Right atrium auricular region (tissue), 2 donors: ENCODE data around the gene GPR142. TPM values are rescaled to one million over a fixed set of nuclear protein-coding genes. Genes with fewer than 3 reads are reported as not detected.

ENCODE experiments used
- DNase-seq: peaks from one replicate; pipeline ENCODE4 v3.0.0-alpha.2; 2019; ENCODE audit warnings: low spot score
- H3K27ac ChIP-seq, 2 donors: fragments of 200-600 bp; sonication (generic); 1 replicate in 1 of 2; 2 replicates in 1 of 2; pipeline ENCODE4 v1.5.1; 2016 to 2019
- H3K27me3 ChIP-seq, 2 donors: fragments of 200-600 bp; sonication (generic); one replicate each; pipeline versions ENCODE4 v1.5.1 to v1.6.0; 2017 to 2019
- H3K36me3 ChIP-seq: fragments of 200-600 bp; sonication (generic); one replicate; pipeline ENCODE4 v1.5.1; 2016
- H3K4me1 ChIP-seq, 2 donors: fragments of 200-600 bp; sonication (generic); one replicate each; pipeline versions ENCODE4 v1.5.1 to v1.6.0; 2017 to 2019
- H3K4me3 ChIP-seq, 2 donors: fragments of 200-600 bp; sonication (generic); 1 replicate in 1 of 2; 2 replicates in 1 of 2; pipeline ENCODE4 v1.5.1; 2017 to 2019; ENCODE audit warnings: mild to moderate bottlenecking in 1 of 2, moderate library complexity in 1 of 2
- H3K9me3 ChIP-seq, 2 donors: fragments of 200-600 bp; sonication (generic); one replicate each; pipeline ENCODE4 v1.5.1; 2019
- total RNA-seq, 2 donors: library from RNA; depleted of rRNA; stranded (reverse); fragments of >200 nt; gene quantifications; one replicate each; pipeline ENCODE4 v1.1.0, GENCODE V29; 2016
- TF ChIP-seq, protein P1 (sequence below), 2 donors: fragments of 200-600 bp; sonication (generic); IDR thresholded peaks; one replicate each; pipeline ENCODE4 v1.5.1; 2019; ENCODE audit warnings: antibody characterized with exemption in 2 of 2

The GPR142 gene
- total RNA-seq, 2 donors from 2014 or later: not detected

DNA sequence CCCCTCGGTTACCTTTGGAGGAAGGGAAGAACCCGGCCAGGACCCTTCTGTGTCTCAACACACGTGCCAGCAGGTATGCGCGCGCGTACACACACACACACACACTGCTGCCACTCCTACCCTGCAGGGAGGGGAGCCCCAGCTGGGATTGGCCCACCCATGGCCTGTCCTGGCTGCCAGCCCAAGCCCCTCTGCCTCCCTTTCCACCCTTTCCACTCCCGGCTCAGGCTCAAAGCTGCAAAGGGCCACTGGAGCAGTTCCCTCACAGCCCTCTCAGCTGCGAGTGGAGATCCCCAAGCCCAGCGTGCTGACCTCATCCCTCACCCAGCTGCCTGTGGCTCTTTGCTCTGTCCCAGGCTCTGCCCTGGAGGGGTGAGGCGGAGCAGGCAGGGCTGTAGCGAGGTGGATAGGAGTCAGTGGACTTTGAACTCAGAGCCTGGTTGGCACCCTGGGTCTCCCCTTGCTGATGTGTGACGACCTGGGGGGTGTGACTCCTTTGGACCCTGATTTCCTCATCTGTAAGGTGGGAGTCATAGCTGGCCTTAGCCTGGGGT, 26.8 kb upstream of the GPR142 start:
- Histone ChIP-seq H3K9me3 (no peaks in the 10 kb centered on the region), H3K4me1 (no peaks in the 10 kb centered on the region), H3K27ac (no peak overlapping the region), H3K4me3 (no peak overlapping the region), H3K36me3 (no peaks in the 10 kb centered on the region), H3K27me3 (no peaks in the 10 kb centered on the region)
- TF ChIP-seq, protein P1, sequence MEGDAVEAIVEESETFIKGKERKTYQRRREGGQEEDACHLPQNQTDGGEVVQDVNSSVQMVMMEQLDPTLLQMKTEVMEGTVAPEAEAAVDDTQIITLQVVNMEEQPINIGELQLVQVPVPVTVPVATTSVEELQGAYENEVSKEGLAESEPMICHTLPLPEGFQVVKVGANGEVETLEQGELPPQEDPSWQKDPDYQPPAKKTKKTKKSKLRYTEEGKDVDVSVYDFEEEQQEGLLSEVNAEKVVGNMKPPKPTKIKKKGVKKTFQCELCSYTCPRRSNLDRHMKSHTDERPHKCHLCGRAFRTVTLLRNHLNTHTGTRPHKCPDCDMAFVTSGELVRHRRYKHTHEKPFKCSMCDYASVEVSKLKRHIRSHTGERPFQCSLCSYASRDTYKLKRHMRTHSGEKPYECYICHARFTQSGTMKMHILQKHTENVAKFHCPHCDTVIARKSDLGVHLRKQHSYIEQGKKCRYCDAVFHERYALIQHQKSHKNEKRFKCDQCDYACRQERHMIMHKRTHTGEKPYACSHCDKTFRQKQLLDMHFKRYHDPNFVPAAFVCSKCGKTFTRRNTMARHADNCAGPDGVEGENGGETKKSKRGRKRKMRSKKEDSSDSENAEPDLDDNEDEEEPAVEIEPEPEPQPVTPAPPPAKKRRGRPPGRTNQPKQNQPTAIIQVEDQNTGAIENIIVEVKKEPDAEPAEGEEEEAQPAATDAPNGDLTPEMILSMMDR (IDR thresholded peaks at IDR 0.05): no peak
- no peak for DNase-seq

DNA sequence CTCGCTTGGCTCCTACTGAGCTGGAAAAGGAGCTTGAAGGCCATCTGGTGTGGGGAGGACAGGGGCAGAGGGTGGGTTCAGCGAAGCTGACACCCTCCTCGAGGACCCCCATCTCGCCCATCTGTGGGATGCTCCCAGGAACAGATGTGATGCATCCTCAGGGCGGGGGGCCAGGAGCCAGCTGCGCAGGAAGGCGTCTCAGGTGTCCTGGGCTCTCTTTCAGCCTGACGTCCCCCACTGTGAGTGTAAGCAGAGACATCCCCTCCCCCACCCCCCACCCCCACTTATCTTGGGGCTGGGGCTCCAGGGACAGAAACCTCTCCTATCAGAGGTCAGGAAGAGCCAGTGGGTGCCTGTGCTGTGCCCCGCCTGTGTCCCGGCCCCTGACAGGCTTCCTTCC, 25.1 kb upstream of the GPR142 start:
- Histone ChIP-seq H3K9me3 (no peaks in the 10 kb centered on the region), H3K27ac (no peak overlapping the region), H3K4me3 (no peak overlapping the region), H3K27me3 (no peaks in the 10 kb centered on the region), H3K4me1 (no peaks in the 10 kb centered on the region), H3K36me3 (no peaks in the 10 kb centered on the region)
- no peak for DNase-seq
- TF ChIP-seq, protein P1 (IDR thresholded peaks at IDR 0.05): no peak

DNA sequence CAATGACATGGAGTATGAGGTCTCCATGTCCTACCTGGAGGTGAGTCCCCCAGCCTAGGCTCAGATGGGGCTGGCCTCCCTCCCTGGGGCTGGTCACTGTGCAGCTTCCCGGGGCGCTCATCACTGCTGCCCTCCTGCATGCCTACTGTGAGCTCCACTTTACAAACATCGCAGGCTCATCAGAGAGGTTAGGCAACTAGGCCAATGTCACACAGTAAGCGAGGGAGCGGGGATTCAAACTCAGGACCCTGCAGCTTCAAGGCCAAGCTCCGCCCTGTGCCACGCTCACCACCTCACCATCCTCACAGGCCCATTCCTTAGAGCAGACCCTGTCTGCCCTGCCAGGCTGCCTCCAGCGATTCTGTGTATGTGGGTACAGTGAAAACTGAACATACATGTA, 24.2 kb upstream of the GPR142 start:
- DNase-seq: no peak
- Histone ChIP-seq H3K9me3 (no peaks in the 10 kb centered on the region), H3K4me1 (no peaks in the 10 kb centered on the region), H3K36me3 (no peaks in the 10 kb centered on the region), H3K4me3 (no peak overlapping the region), H3K27ac (no peak overlapping the region), H3K27me3 (no peaks in the 10 kb centered on the region)
- TF ChIP-seq, protein P1 (IDR thresholded peaks at IDR 0.05): no peak

DNA sequence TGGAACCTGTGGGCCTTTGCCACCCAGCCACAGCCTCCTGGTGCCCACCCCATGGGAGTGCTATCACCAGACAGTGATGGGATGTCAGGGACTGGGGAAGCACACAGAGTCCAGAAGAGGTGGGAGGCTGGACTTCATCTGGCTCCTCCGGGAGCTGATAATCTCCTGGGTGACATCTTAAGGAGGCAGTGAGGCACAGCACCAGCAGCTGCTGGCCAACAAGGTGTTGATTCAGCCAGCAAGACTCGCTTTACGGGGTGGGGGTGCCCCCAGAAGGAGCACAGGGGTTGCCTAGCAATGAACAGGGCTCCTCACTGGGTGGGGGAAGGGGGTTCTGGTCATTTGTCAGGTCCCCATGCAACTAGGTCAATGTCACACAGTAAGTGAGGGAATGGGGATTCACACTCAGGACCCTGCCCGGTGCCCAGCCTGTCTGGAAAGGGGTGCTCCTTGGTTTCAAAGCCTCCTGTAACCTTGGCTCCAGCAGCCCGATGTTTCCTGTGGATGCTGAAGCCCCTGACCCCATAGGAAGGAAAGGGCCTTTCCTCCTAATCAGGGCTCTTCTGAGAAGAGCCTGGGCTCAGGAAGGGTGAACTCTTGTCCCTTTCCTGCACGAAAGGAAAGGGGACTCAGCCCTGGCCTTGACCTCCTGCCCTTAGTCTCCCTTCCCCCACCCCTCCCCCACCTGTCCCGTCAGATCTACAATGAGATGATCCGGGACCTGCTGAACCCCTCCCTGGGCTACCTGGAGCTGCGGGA, 23.6 kb upstream of the GPR142 start:
- no peak overlapping the region for H3K27ac ChIP-seq
- no peak overlapping the region for H3K4me3 ChIP-seq
- TF ChIP-seq, protein P1 (IDR thresholded peaks at IDR 0.05): no peak
- H3K36me3 ChIP-seq: no peaks in the 10 kb centered on the region
- H3K4me1 ChIP-seq: no peaks in the 10 kb centered on the region
- no peaks in the 10 kb centered on the region for H3K27me3 ChIP-seq
- DNase-seq: no peak
- no peaks in the 10 kb centered on the region for H3K9me3 ChIP-seq

DNA sequence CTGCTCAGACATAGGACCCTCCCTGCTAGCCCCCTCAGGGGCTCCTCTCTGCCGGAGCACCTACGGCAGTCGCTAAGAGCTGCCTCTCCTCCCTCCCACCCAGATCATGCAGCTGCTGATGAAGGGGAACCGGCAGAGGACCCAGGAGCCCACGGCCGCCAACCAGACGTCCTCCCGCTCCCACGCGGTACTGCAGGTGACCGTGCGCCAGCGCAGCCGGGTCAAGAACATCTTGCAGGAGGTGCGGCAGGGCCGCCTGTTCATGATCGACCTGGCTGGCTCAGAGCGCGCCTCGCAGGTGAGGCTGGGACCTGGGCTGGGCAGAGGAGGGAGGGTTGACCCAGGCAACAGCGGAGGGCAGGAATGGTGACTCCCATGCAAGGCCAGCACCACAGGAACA, 22.6 kb upstream of the GPR142 start:
- Histone ChIP-seq H3K4me3 (no peak overlapping the region), H3K27me3 (no peaks in the 10 kb centered on the region), H3K27ac (no peak overlapping the region), H3K4me1 (no peaks in the 10 kb centered on the region), H3K9me3 (no peaks in the 10 kb centered on the region), H3K36me3 (no peaks in the 10 kb centered on the region)
- TF ChIP-seq, protein P1 (IDR thresholded peaks at IDR 0.05): no peak
- no peak for DNase-seq
